HG02763 (cell line): ENCODE results near the gene ZBTB12.
"Not testable (repeated sequence)": the region's sequence is repeated elsewhere in the genome, so short reads cannot be mapped to it uniquely, and the experiment has no call there.

Experiments used
- ATAC-seq: cut with Tn5 transposase; IDR thresholded peaks from one replicate; pipeline ENCODE4 v1.9.1; 2021; ENCODE audit warnings: mild to moderate bottlenecking, moderate library complexity; ENCODE audit not compliant: unreplicated experiment

The ZBTB12 gene

DNA sequence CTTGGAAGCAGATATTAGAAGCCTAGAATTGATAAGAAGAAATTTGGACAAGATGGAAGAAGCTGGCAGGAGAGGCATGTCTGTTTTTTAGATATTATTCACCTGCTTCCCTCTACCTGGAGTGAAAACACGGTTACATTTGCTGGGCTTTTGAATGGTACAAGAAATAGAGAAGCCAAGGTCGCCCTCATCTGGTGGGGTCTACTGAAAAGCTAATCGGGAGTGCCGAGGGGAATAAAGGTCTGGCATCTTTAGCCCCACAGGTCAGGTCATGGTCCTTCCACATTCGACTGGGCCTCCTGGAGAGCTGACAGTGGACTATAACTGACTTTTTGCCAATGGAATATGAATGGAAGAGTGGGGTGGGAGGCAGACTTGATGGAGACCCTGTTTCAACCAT is 21.1 kb upstream of the ZBTB12 start:
- no peak for ATAC-seq

DNA sequence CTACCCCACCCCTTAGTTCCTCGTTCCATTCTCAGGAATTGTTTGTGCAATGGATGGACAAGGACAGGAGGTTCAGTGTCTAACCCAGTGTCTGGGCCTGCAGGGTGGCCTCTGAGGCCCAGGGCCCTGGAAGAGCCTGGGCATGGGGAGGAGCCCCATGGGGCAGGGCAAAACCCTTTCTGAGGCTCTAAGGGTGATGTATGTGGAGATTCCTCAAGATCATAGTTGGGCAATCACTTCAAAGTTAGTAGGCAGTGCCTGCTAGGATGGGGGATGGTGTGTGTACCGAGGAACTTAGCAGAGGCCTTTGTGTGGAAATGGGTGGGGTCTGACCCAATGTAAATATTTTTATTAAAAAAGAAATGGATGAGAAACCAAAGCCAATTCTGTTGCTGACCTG is 18.9 kb upstream of the ZBTB12 start:
- no peak for ATAC-seq

DNA sequence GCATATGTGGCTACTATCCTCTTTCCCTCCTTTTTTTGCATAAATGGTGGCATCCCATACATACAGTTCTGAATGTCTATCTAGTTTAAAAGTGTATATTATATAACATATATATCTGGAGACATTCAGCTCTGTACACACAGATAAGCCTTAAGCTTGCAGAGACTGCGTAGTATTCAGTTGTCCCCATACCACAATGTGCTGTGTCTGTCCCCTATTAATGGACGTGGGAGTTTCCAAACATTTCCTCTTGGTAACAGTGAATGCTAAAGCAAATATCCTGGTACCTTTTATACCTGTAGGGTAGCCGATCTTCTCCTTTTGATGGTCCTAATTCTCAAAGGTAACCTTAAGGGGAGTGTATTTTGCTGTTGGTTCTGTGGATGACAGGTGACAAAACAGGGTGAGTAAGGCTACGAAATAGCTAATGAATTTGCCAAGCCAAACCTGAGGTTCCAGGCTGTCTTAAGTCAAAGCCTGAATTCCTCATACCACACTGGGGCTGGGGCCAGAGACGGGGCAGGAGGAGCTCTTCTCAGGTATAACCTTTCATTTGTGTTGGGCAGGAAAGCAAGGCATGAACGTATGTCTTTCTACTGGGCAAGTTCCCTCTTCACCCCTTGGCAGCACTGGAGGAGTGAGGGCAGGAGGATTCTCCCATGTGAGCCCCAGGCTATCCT is 17.9 kb upstream of the ZBTB12 start:
- ATAC-seq = no peak

DNA sequence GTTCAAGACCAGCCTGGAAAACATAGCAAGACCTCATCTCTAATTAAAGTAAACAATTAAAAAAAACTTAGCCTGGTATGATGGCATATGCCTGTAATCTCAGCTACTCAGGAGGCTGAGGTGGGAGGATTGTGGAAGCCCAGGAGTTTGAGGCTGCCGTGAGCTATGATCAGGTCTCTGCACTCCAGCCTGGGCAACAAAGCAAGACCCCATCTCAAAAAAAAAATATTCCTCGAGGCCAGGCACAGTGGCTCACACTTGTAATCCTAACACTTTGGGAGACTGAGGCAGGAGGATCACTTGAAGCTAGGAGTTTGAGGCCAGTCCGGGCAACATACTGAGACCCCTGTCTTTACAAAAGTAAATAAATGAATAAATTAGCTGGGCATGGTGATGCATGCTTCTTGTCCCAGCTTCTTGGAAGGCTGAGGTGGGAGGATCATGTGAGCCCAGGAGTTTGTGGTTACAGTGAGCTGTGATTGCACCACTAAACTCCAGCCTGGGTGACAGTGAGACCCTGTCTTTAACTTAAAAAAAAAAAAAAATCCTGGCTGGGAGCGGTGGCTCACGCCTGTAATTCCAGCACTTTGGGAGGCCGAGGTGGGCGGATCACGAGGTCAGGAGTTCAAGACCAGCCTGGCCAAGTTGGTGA is 16.3 kb upstream of the ZBTB12 start:
- no peak for ATAC-seq

DNA sequence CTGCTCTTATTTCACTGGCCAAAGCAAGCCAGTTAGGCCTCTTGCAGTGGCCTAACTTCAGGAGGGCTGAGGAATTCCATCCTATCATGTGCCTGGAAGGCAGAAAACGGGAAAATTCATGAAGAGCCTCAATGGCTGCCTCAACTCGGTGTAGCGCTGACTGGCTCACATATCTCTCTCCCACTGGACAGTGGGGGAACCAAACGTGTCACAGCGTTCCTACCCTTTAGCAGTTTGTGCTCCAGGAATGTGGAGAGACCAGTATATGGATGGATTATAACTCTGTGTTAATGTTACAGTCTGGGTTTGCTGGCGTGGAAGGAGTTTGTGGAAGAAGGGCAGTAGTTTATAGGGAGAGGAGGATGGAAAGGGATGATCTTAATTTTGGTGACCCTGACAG is 13.9 kb upstream of the ZBTB12 start:
- ATAC-seq = no peak

DNA sequence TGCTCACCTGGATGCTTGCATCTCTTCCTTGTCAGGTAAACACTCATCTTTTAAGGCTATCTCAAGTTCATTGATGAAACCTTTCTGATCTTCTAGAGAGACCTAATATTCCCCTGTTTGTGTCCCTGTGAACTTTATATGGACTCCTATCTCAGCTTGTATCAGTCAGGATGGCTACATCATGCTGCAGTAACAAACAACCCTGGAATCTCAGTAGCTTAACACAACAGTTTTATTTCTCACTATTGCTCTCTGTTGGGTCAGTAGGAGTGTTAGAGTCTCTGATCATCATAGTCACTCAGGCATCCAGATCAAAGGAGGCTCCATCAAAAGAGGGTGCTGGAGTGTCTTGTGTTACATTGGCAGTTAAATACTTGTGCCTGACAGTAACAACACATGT is 13.5 kb upstream of the ZBTB12 start:
- ATAC-seq = no peak

DNA sequence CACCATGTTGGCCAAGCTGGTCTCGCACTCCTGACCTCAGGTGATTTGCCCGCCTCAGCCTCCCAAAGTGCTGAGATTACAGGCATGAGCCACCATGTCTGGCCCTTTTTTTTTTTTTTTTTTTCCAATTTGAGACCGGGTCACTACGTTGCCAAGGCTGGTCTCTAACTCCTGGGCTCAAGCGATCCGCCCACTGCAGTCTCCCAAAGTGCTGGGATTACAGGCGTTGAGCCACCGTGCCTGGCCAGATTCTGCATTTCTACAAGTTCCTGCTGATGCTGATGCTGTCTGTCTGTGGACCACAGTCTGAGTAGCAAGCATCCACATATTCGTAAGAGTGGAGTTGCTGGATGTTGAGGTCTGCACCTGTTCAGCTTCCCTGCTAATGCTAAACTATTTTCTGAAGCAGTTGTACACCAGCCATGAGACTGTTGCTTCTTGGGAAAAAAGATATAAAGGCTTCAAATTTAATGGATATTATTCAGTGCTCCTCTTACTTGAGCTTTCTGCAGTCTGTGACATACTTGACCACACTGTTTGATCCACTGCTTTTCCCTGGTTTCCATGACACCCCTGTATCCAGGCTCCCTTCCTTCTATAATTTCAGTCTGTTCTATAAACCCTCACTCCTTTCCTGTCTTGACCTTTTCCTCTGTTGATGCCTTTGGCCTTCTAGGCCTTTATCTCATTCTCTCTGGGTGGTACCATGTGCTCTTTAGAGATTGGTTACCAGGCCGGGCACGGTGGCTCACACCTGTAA is 10.1 kb upstream of the ZBTB12 start:
- no peak for ATAC-seq

DNA sequence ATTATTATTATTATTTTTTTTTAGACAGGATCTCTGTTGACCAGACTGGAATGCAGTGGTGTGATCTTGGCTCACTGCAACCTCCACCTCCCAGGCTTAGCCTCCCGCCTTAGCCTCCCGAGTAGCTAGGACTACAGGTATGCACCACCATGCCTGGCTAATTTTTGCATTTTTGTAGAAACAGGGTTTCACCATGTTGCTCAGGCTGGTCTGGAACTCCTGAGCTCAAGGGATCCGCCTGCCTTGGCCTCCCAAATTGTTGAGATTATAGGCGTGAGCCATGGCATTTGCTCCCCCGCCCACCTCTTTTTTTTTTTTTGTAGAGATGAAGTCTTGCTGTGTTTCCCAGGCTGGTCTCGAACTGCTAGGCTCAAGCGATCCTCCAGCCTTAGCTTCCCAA is 7.4 kb upstream of the ZBTB12 start:
- ATAC-seq = not testable (repeated sequence)

DNA sequence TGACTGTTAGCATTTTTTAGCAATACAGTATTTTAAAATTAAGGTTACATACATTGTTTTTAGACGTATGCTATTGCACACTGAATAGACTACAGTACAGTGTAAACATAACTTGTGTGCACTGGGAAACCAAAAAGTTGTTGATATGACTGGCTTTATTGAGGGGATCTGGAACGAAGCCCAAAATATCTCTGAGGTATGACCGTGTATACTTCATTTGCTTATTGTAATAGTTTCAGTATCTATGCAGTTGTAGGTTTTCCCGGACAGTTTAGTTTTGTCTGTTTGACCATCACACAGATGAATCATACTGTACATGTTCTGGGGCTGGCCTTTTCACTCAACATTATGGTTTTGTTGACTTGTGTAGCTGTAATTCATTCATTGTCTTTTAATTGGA is 6.9 kb upstream of the ZBTB12 start:
- ATAC-seq = no peak

DNA sequence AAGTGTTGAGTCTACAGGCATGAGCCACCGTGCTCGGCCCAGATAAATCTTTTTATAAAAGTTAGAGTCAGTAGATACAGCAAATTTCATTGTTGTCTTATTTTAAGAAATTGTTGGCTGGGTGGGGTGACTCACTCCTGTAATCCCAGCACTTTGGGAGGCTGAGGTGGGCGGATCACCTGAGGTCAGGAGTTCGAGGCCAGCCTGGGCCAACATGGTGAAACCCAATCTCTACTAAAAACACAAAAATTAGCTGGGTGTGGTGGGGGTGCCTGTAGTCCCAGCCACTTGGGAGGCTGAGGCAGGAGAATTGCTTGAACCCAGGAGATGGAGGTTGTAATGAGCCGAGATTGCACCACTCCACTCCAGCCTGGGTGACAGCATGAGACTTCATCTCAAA is 6.4 kb upstream of the ZBTB12 start:
- not testable (repeated sequence) for ATAC-seq

DNA sequence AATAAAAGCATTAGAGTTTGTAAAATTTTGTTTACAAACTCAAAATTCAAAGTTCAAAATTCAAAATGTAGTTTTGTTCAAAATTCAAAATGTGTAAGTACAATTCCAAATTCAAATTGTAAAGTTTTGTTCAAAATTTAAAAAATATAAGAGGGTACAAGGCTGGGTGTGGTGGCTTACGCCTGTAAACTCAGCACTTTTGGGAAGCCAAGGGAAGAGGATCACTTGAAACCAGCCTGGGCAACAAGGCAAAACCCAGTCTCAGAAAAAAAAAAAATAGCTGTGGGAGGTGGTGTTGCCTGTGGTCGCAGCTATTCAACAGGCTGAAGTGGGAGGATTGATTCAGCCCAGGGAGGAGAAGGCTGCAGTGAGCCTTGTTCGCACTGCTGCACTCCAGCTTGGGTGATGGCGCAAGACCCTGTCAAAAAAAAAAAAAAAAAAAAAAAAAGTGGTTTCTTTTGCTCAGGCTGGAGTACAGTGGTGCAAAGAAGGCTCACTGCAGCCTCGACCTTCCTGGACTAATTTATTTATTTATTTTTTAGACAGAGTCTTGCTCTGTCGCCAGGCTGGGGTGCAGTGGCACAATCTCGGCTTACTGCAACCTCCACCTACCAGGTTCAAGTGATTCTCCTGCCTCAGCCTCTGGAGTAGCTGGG is 5.4 kb upstream of the ZBTB12 start:
- ATAC-seq = no peak

DNA sequence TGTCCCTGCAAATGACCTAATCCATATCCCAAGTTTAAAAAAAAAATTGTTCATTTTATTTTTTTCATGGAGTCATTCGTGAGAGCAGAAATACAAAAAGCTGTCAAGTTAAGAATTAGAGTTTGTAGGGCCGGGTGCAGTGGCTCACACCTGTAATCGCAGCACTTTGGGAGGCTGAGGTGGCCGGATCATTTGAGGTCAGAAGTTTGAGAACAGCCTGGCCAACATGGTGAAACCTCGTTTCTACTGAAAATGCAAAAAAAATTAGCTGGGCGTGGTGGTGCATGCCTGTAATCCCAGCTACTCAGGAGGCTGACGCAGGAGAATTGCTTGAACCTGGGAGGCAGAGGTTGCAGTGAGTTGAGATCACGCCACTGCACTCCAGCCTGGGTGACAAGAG is 4.8 kb upstream of the ZBTB12 start:
- ATAC-seq = not testable (repeated sequence)

DNA sequence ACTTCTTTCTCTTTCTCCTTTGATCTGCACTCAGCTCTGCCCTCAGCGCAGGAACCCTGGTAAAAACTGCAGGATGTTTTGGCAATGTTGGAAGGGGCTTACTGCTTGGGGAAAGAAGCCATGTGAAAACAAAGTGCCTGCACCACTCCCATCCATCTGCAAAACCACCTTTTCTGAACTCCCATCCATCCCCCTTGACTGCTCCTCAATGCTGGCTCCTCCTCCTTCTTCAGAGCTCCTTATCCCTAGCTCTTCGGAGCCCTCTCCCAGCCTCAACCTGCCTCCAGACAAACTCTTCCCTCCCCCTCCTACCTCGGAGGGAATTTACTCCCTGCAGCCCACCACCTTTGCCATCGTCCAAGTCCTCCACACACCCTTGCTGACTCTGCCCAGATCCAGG is 4.2 kb upstream of the ZBTB12 start:
- no peak for ATAC-seq

DNA sequence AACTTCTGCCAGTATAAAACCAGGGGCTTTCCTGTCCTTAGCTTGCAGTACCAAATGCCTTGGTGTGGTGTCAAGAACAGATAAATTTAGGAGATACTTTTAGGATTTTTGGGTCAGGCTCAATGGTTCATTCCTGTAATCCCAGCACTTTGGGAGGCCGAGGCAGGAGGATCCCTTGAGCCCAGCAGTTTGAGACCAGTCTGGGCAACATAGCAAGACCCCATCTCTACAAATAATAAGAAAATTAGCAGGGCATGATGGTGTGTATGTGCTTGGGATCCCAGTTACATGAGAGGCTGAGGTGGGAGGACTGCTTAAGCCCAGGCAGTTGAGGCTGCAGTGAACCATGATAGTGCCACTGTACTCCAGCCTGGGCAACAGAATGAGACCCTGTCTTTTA is 3.2 kb upstream of the ZBTB12 start:
- ATAC-seq = no peak

DNA sequence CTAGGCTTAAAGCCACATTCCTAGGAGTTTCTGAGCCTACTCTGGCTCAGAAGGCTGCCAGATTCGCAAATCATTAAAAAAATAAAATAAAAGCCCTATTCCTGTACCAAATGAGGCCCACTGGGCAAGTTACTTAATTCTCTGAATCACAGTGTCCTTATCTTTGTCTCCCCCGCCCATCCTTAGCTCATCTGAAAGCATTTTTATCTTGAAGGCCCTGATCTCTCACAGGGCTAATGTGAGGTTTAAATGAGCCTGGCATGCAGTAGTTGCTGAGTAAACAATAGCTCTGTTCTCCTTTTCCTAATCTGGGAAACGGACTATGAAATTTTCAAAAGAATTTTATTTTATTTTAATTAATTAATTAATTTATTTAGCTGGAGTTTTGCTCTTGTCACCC is 2.1 kb upstream of the ZBTB12 start:
- no peak for ATAC-seq

DNA sequence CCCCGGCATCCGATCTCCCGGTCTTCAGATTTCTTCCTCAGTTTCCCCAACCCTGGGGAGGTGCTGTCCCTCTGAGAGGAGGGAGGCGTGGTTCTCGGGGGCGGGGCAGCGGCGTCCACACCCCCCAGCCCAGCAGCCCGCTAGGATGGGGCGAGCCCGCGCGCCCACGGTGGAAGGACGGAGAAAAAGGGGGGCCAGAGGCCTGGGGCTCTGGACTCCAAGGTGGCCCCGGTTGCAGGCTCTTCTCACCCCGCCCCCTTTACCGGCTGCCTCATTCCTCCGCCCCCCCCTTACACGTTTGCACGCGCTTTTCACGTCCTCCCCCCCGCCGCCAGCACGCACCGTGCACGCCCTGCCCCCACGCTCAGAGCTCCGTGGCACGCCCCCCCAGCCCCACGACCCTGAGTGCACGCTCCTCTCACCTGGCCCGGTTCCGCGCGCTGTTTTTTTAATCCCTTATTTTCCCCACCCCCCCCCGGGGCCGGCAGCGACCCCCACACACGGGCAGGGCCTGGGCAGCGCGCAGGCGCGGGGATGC is 402 bp downstream of the ZBTB12 start:
- no peak for ATAC-seq

DNA sequence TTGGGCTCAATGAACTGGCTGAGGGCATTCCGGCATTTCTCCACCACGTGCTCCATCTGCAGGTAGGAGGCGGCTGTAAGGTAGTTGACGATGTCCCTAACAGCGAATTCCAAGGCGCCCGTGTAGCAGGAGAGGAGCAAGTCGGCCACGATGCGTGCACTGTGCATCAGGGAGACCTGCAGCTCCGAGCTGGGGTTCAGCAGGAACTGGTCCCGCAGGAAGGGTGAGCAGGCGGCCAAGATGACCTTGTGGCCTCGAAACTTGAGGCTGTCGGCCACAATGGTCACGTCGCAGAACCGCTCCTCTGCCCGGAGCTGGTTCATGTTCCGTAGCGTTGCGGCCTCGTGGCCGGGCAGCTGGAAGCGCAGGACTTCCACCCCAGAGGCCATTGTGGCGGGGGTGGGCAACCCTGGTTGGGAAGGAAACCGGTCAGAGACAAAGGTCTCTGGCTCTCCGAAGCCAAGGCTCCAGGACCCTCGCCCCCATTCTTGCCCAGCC is 920 bp downstream of the ZBTB12 start:
- ATAC-seq = no peak

DNA sequence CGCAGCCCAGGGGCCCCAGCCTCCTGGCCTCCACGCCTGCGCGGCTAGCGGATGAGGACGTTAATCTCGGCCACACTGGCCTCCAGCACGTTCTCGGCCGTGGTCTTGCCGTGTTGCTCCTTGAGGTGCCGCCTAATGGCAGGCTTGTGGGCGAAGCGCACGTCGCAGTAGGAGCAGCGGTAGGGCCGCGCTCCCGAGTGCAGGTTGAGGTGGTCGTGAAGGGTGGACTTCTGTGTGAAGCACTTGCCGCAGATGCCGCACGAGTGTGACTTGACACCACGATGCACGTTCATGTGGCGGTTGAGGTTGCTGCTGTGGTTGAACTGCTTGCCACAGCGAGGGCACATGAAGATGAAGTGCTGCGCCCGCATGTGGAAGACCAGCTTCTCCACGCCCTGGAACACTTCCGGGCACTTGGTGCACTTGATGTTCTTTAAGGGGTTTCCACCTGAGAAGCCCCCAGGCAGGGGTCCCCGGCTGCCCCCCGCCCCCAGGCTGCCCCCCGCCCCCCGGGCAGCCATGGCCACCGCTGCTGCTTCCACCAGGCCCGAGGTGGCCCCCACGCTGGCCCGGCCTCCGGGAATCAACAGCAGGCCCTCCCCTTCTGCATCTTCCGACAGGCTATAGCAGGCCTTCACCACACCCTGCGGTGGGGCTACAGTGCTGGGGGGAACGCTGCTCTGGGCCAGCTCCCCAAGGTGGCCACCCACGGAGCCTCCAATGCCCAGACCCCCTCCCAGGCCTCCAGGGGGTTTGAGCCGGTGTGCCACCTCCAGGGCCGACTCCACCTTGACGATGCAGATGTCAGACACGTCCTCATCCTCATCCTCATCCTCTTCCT is 1.8 kb downstream of the ZBTB12 start:
- no peak for ATAC-seq

DNA sequence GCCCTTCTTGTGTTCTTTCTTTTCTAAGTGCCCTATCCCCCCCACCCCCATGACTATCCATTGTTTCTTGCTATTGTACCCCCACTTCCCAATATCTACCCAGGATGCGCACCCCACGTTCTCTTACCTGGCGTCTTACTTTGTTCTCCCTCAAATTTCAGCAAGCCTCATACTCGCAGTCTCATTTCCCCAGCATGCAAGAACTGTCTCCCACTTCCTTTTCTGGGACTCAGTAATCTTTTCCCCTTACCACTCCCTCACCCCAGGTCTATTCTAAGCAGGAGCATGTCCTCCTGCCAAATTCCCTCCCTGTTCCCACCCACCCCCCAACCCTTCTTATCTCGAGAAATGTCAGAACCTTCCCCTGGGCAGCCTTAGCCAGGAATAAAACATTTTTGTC is 2.7 kb downstream of the ZBTB12 start:
- ATAC-seq = no peak

DNA sequence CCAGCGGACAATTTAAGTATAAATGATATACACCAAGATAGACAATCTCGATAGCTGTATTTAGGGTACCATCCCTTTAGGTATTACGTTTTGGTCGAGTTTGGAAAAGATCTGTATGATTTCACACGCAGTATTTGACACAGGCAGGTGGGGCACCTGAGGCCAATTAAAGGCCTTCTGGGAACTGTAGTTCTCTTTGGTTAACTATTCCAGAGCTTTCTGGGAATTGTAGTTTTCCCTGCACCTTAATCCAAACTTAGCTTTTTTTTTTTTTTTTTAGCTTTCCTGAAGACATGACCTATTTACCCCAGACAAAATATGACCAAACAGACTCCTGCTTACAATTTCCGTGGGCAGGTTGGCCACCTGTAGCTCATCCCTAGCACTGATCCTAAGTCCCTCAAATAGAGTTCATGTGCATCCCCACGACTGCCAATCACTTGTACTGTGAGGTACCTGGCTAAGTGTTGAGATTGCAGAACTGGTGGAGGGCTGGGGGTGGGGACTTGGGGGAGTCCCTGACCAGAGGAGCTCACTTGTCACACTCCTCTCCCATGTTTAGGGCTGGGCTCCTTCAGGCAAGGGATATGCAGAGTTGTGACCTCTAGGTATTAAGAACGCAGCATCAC is 3.4 kb downstream of the ZBTB12 start:
- ATAC-seq = no peak
